Measurements from ENCODE around the gene ARHGAP31.

ARHGAP31 gene

GRCh38 chr3:119378259-119378803, 84.1 kb downstream of the ARHGAP31 start:
- Histone ChIP-seq H3K27ac (no peak overlapping the region), H3K36me3 (peaks cover 0 to 36% (median 26%) of the 10 kb centered on the region in 3 donors), H3K4me1 (no peaks in the 10 kb centered on the region), H3K4me3 (no peak overlapping the region), H3K27me3 (no peaks in the 10 kb centered on the region), H3K9me3 (no peaks in the 10 kb centered on the region)
- DNase-seq, result no peak
- TF ChIP-seq CTCF (IDR thresholded peaks at IDR 0.05), result no peak
- intact Hi-C loops (cut with DNase I; ENCODE audit: low total_unique reads), result no loop called here

GRCh38 chr3:119380697-119381096, 86.5 kb downstream of the ARHGAP31 start:
- Histone ChIP-seq H3K27me3 (no peaks in the 10 kb centered on the region), H3K4me3 (no peak overlapping the region), H3K9me3 (no peaks in the 10 kb centered on the region), H3K4me1 (no peaks in the 10 kb centered on the region), H3K36me3 (peaks cover 0 to 57% (median 32%) of the 10 kb centered on the region in 3 donors), H3K27ac (no peak overlapping the region)
- intact Hi-C loops (cut with DNase I; ENCODE audit: low total_unique reads), result no loop called here
- TF ChIP-seq CTCF (IDR thresholded peaks at IDR 0.05), result no peak
- no peak for DNase-seq

GRCh38 chr3:119382134-119382533, 88.0 kb downstream of the ARHGAP31 start:
- H3K4me3 ChIP-seq, result no peak overlapping the region
- H3K27me3 ChIP-seq, result no peaks in the 10 kb centered on the region
- no peak overlapping the region for H3K27ac ChIP-seq
- peaks cover 0 to 48% (median 34%) of the 10 kb centered on the region in 3 donors for H3K36me3 ChIP-seq
- H3K4me1 ChIP-seq, result no peaks in the 10 kb centered on the region
- no peak for DNase-seq
- no peak for TF ChIP-seq CTCF (IDR thresholded peaks at IDR 0.05)
- H3K9me3 ChIP-seq, result no peaks in the 10 kb centered on the region
- intact Hi-C loops (cut with DNase I; ENCODE audit: low total_unique reads), result no loop called here

- Histone ChIP-seq H3K27me3 (no peaks in the 10 kb centered on the region), H3K9me3 (no peaks in the 10 kb centered on the region), H3K4me3 (no peak overlapping the region), H3K4me1 (no peaks in the 10 kb centered on the region), H3K27ac (no peak overlapping the region), H3K36me3 (peaks cover 28 to 58% (median 57%) of the 10 kb centered on the region in 3 donors)
- no peak for TF ChIP-seq CTCF (IDR thresholded peaks at IDR 0.05)
- DNase-seq, result no peak
- intact Hi-C loops (cut with DNase I; ENCODE audit: low total_unique reads), result no loop called here
These were observed 94.4 kb downstream of the ARHGAP31 start for GRCh38 chr3:119388577-119388976.

- Histone ChIP-seq H3K4me3 (no peak overlapping the region), H3K4me1 (no peaks in the 10 kb centered on the region), H3K36me3 (peaks cover 22 to 68% (median 59%) of the 10 kb centered on the region in 3 donors), H3K27me3 (no peaks in the 10 kb centered on the region), H3K27ac (no peak overlapping the region), H3K9me3 (no peaks in the 10 kb centered on the region)
- TF ChIP-seq CTCF (IDR thresholded peaks at IDR 0.05), result no peak
- DNase-seq, result no peak
- intact Hi-C loops (cut with DNase I; ENCODE audit: low total_unique reads), result no loop called here
These were observed 101.8 kb downstream of the ARHGAP31 start for GRCh38 chr3:119395923-119396358.

- Histone ChIP-seq H3K27me3 (no peaks in the 10 kb centered on the region), H3K4me1 (no peaks in the 10 kb centered on the region), H3K4me3 (no peak overlapping the region), H3K36me3 (peaks cover 14 to 65% (median 53%) of the 10 kb centered on the region in 3 donors), H3K9me3 (no peaks in the 10 kb centered on the region), H3K27ac (no peak overlapping the region)
- intact Hi-C loops (cut with DNase I; ENCODE audit: low total_unique reads), result no loop called here
- no peak for DNase-seq
- TF ChIP-seq CTCF (IDR thresholded peaks at IDR 0.05), result no peak
These were observed 102.7 kb downstream of the ARHGAP31 start for GRCh38 chr3:119396870-119397269.

Measured in tibial artery (tissue), 4 donors.